Fibroblast of skin of abdomen (primary cell): ENCODE data around the gene GUCA1A.
"Not testable (repeated sequence)": the region's sequence is repeated elsewhere in the genome, so short reads cannot be mapped to it uniquely, and the experiment has no call there.

Experiments
- DNase-seq: peaks from one replicate; pipeline ENCODE4 v3.0.0-alpha.2; 2013

Gene GUCA1A

DNA sequence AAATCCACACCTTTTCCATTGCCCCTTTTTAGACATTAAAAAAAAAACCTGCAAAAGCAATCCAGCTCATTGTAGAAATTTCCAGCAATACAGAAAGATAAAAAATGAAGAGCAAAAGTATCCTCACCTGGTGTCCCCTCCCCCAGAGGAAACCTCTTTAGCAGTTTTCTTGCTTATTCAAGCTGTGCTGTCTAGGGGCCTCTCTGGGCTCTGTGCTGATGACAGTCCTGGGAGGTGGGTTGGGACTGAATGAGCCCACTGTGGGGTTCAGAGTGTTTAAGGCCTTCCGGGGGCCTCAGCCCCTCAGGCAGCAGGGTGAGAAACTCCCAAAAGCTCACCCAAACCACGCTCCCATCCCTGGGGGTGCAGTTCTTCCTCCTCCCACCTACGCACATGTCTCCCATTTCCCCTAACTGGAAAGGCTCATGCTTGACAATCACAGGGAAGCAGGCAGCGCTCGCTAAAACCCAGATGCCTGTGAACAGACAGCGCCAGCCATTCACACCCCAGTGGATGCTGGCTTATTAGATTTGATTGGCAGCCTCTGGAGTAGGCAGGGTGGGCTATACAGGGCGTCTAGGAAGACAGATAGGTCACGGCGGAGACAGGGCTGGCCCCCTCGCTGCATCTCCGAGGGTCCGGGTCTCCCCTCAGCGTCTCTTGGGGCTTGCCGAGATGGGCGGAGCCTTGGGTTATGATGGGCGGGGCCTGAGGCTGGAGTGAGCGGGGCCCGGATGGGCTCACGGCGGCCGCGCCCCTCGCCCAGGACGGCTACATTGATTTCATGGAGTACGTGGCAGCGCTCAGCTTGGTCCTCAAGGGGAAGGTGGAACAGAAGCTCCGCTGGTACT lies 4.6 kb downstream of the GUCA1A start:
- DNase-seq = no peak

DNA sequence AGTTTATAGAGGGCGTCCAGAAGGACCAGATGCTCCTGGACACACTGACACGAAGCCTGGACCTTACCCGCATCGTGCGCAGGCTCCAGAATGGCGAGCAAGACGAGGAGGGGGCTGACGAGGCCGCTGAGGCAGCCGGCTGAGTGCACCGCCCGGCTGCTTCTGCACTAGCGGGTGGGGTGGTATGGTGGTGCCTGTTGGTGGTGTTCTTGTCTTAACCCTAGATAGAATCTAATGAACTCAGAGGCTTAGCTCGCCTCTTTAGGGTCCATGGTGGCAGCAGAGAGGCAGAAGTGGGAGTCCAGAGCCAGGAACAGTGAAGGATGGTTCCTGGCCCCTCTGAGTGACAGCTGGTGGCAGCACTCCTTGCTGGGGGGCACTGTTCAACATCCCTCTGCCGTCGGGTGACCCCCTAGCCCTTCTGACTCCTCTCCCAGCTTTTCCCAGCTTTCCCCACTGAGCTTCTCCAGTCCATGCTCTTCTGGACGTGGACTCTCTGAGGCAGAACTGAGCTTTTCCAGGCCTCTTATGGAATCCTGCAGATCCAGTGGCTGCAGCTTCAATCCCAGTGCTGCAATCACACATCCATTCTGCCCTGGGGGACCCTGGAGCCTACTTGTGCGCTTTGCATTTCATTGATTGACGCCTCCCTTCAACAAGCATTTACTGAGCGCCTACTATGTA lies 6.2 kb downstream of the GUCA1A start:
- no peak for DNase-seq

DNA sequence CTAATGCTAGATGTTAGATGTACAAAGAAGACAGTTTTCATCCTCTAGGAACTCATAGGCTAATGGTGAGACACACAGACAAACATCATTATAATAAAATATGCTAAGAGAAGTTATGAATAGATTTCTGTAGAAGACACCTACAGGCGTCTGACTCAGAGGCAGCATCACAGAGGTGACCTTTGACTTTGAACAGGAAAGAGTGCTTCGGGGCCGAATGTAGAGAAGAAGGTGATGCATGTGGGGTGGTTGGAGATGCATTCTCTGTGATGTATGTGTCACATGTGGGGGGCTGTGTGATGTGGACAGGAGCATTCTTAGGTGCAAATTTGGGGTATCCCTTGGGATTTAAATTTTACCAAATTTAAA lies 6.8 kb downstream of the GUCA1A start:
- DNase-seq = no peak

DNA sequence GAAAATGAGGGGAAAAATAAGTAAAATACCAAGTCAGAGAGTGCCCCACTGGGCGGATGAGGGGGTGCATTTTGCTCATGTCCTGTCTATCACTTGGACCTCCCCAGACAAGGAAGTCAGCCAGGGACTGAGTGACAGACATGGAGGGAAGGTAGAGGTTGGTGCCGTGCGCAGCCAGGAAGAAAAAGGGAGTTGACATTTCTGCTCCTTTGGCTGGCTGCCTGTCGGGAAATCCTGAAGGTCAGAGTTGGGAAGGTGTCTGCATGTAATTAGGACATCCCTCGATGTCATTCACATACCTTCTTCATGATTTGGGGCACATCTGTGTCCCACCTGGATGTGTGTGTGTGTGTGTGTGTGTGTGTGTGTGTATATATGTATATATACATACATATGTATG lies 8.9 kb downstream of the GUCA1A start:
- no peak for DNase-seq

DNA sequence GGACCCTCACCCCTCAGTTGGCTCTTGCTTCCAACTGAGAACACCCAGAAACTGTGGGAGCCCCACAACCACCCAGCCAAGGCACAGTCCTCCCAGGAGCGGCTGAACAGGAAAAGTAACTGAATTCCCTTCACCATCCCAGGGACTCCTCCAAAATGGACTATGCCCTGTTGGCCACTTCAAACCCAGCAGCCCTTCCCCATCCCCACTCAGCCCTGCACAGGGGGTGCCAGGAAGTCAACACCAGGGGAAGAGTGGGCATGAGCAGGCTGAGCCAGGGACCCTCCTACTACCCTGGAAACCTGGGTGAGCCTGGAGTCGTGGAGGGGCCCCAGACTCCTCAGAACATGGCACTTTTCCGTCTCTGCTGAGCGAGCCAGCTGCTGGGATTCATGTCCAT lies 11.3 kb downstream of the GUCA1A start:
- DNase-seq = no peak

DNA sequence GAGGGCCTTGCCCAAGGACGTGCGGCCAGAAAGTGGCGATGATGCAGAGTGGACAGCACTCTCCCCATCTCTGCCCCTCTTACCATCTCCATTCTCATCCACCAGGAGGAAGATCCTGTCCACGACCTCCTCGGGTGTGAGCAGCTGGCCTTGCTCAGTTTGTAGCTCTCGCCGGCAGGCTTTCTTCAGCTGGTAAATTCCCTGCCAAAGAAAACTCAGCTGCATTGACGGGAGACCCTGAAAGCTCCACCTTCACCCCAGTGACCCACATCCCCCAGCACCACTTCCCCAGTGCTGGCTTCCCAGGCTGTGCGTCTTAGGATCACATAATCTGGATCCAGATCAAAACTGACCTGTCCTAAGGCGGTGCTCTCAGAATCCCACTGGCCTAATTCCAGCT lies 12.4 kb downstream of the GUCA1A start:
- DNase-seq = no peak

DNA sequence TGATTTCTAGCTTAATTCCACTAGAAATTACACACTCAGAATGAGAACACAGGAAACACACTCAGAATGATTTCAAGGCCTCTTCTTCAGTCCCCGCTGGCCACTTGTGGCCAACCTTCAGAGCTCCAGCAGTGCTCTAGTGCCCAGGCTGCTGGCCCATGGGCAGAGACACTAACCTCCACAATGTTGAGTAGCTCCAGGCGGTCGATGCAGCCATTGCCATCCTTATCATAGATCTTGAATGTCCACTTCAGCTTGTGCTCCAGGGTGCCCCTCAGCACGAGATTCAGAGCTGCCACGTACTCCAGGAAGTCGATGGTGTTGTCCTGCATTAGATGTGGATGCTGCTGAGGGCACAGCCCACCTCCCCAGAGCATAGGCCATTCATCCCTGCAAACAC lies 15.2 kb downstream of the GUCA1A start:
- no peak for DNase-seq

DNA sequence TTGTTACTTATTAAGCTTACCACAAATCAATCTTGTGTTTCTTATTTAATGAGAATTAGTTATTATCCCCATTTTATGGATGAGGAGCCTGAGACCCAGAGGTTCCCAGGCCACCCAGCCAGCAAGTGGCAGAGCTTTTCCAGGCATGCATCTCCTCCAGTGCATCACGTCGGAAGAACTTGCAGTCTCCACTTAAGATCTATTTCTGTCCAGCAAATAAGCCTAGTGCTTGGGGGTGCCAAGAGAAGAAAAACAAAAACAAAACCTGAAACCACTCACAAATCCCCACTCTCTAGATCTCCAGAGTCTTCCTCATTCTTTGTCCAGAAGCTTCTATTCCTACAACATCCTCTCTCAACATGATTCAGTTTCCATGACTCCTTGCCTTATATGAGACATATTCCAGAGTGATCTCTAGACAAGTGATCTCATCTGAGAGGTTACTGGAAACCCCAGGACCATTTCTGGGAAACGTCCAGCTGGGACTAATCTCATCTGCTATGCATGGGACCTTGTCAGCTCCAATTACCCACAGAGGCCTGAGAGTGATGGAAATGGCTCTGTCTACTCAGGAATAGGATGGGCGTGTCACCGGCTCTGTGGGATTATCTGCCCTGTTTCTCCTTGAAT lies 17.5 kb downstream of the GUCA1A start:
- peak; percentile 82 for DNase-seq

DNA sequence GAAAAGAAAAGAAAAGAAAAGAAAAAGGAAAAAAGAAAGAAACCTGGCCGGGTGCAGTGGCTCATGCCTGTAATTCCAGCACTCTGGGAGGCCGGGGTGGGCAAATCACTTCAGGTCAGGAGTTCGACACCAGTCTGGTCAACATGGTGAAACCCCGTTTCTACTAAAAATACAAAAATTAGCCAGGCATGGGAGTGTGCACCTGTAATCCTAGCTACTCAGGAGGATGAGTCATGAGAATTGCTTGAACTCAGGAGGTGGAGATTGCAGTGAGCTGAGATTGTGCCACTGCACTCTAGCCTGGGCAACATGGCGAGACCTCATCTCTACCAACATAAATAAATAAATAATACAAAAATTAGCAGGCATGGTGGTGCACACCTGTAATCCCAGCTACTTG lies 19.2 kb downstream of the GUCA1A start:
- not testable (repeated sequence) for DNase-seq

DNA sequence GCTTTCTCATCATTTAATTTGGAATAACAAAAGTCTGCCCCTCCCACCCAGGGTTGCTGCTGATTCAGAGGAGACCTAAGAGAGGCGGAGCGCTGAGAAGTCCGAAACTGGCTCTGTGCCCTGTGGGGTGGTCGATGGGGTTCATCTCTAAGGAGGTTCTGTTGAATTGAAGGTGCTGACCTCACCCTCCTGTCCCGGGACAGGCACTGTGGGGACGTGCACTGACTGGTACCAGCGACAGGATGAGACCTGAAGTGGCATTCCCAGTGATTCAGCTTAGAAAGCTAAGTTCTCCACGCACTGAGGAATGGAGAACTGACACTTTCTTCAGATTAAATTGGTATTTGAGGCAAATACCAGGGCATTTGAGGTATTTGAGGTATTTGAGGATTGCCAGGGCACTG lies 20.3 kb downstream of the GUCA1A start:
- DNase-seq = no peak

DNA sequence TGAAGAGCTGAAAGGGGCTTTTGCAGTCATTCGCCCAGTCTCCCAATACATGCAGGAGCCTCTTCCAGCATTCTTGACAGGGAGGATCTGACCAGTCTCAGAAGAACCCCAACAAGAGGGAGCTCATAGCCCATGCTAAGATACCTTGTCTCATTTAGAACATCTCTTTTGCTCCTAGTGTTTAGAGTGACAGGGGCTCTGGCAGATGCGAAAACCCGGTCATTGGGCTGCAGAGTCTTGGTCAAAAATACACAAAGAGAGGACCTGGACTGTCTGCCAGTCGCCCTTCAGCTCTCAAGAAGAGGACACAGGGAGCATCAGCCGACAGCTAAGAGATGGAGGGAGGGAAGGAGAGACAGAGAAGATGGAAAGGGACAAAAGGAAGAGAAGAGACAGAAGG lies 20.9 kb downstream of the GUCA1A start:
- no peak for DNase-seq

DNA sequence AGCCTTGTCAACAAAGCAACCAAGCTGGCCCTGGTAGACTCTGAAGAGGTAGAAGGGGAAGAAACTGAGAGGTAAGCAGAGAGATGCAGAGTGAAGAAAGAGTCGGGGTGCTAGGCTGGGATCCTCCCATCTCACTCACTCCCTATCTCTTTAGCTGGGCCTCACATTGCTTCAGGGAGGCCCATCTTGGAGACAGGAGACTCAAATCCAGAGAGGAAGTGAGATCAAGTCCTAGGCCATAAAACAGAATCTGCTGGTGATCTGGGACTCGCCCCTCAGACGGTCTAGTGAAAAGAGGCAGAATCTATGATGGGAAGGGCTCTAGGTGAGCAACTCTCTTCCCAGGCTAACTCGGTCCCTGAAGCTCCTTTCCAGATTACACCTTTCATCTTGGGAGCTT lies 22.3 kb downstream of the GUCA1A start:
- no peak for DNase-seq

DNA sequence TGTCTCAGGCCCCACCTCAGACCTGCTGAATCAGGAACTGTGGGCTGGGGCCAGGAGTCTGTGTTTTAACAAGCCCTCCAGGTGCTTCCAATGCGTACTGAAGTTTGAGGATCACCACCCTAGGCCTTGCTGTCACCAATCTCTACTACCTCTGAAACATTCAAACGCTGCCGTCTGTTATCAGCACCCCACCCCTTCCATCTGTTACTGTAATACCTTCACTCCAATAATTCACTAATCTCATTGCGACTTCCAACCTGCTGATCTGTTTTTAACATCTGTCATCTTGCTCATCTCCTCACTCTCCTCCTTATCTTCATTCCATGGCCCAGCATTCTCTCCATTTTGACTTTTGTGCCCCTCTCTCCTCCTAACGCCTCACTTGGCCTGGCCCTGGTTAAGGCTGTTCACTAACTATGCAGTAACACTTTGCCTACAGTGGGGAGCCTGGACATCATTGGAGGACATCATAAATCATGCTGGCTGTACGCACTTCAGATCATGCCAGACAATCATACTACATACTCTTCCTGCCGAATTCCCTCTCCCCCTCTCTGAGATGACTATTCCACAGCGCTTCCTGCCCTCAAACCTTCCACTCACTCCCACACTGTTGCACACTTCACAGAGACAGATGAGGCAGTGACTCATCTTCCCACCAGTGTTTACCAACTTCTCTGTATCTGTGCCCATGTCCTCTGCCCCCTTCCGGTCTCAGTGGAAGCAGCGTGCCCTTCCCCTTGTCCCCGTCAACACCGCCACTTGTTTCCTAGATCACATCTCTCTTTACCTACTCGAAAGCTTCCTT lies 24.6 kb downstream of the GUCA1A start:
- DNase-seq = peak; percentile 70

DNA sequence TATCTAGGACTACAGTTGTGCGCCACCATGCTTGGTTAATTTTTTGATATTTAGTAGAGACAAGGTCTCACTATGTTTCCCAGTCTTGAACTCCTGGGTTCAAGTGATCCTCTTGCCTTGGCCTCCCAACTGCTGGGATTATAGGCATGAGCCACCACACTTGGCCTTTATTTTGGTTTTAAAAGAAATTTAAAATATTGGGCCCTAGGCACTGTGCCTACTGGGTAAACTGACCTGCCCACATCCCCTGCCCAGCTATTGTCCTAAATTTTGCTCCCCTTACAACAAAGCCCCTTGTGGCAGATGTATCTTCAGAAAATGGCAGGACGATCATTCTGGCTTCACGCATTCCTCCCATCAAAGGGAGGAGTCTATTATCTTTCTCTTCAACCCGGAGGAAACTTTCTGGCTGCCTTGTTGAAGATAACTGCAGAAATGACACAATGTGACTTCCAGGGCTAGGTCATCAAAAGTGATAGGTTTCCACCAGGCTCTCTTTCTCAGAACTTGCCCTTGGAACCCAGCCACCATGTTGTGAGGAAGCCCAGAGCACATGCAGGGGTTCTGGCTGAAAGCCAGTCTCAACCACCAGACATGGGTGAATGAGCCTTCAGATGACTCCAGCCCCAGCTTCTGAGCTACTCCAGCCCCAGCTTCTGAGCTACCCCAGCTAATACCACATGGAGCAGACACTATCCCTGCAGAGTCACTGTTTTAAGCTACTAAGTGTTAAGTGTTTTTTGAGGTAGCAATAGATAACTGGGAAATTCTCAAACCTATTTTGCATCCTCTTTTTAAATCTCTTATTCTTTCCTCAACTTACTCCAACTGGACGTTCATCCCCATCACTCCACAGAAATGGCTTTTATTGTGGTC lies 26.2 kb downstream of the GUCA1A start:
- DNase-seq = peak; percentile 57

DNA sequence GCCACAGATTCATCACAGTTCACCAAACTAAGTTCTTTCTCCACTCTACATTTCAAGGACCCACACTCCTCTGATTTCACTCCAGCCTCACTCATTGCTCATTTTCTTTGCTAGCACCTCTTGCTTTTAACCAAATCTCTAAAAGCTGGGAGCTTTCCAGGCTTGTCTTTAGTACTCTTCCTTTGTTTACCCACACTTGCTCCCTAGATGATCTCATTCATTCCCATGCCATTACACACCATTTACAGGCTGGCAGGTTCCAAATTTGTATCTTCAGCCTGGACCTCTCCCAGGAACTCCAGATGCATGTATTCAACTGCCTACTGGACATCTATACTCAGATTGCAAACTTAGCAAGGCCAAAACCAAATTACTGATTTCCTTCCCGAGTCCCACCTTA lies 26.9 kb downstream of the GUCA1A start:
- peak; percentile 92 for DNase-seq

DNA sequence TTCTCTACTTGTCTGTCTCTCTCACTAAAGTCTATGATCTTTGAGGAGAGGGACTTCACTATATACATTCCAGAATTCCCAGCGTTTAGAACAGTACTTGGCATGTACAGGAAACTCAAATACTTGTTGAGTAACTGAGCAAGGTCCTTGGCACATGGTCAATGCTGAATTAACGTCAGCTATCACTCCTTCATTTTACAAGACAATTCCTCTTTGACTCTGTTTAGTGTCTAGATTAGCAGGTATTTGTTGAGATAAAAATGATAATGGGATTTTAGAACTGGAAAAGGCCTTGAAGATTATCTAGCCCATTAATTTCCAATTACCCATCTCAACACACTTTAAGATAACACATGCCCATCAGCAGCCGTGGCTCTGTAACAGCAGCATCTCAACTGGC lies 28.2 kb downstream of the GUCA1A start:
- DNase-seq = no peak

DNA sequence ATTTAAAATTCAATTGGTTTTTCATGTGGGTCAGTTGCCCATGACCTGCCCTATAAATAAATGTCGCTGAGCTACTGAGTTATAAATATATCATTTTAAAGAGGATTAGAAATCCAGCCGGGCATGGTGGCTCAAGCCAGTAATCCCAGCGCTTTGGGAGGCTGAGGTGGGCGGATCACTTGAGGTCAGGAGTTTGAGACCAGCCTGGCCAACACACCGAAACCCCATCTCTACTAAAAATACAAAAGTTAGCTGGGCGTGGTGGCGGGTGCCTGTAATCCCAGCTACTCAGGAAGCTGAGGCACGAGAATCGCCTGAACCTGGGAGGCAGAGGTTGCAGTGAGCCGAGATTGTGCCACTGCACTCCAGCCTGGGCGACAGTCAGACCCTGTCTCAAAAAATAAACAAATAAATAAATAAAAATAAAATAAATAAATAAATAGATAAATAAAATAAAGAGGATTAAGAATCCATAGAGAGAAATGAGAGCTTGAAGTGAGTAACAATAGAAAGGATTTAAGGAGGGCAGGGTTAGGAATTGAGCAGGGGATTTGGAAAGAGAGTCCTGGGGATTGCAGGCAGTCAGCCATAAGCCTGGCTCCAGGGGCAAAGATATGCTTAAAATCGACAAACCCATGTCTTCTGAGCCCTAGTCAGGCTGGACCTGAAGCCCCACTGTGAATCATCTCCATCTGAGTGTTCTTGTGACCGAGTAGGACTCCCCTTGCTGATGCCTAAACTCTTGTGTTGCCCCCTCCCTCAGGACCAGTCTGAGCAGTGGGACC lies 29.2 kb downstream of the GUCA1A start:
- not testable (repeated sequence) for DNase-seq

DNA sequence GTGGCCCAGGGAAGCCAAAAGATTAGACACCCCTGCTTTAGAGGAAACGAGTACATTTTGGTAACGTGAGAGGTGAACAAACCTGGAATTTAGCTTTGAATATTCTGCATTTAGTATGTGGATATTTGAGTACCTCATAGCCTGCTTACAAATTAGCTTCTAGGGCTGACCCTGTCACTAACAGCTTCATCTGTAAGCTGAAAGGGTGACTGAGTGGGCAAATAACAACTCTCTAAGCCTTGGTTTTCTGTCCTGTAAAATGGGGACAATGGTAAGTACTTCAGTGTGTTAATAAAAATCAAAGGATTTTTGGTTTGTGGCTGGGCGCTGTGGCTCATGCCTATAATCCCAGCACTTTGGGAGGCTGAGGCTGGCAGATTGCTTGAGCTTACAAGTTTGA lies 30.0 kb downstream of the GUCA1A start:
- no peak for DNase-seq

DNA sequence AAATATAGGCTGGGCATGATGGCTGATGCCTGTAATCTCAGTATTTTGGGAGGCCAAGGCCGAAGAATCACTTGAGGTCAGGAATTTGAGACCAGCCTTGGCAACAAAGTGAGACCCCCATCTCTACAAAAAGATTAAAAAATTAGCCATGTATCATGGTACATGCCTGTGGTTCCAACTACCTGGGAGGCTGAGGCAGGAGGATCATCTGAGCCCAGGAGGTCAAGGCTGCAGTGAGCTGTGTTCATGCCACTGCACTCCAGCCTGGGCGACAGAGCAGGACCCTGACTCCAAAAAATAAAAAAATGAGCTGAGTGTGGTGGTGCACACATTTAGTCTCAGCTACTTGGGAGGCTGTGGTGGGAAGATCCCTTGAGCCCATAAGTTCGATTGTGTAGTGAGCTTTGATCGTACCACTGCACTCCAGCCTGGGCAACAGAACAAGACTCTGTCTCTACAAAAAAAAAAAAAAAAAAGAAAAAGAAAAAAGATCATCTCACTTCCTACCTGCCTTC lies 31.7 kb downstream of the GUCA1A start:
- DNase-seq = no peak

DNA sequence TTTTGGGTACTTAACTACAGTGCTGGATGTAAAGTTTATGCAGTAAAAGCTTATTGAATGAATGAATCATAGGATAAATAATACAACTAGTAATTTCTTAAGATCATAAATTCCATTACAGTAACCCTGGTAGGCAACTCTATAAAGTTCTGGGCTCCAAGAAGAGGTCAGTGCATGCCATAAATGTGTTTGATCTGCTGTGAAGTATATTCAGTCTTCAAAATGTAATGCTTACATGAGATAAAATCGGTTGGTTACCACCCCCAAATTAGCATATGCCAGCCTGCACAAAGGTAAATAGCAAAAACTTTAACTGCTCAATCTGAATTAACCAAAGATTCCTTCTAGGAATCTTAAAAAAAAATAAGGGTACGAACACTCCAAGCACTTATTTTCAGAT lies 34.4 kb downstream of the GUCA1A start:
- not testable (repeated sequence) for DNase-seq

DNA sequence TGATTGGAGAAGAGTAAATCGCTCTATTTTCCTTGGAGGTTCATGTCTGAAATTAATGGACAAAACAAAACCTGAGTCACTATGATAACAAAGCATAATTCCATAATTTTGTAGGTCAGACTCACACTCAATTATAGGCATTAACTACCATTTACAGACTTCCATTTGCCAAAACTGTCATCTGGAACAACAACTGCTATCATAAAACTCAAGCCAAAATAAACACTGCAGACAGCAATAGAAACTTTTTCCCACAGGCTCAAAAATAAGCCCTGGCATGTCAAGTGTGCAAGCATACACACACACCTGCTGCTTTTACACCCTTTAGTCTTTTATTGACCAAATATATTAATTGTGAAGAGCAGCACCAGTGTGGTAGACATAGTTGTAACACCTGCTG lies 37.4 kb downstream of the GUCA1A start:
- DNase-seq = no peak
